Posterior cingulate gyrus (tissue), 11 donors: ENCODE results near the gene LIPG.
"Not testable (repeated sequence)": the region's sequence is repeated elsewhere in the genome, so short reads cannot be mapped to it uniquely, and the experiment has no call there.

Experiments
- DNase-seq, 10 donors: peaks; one replicate each; pipeline versions ENCODE4 v3.0.0 to v3.0.0-alpha.2; 2020 to 2021; ENCODE audit warnings: mixed read lengths in 3 of 10
- intact Hi-C: fragments of 100-400 bp; cut with DNase I; formaldehyde crosslinking; loops from one replicate; pipeline ENCODE4 v1.15.1; 2023

Gene LIPG

GRCh38 chr18:49561289-49562193, at the start of gene LIPG:
Gene LIPG, plus strand, starts transcription at chr18:49562057. Its CDS starts 252 bp downstream, at chr18:49562309.
- intact Hi-C loops, result loop anchor here (10.0 kb wide), 1 partner anchor 163 kb away; no protein-coding TSS in a partner anchor
- DNase-seq, result peak in 6 of 10 donors; percentile 10 to 83 (median 53)

- intact Hi-C loops, result not testable (repeated sequence)
- DNase-seq, result peak in 1 of 10 donors; percentile 43
Observed at GRCh38 chr18:49512876-49513275, 49.0 kb upstream of the LIPG start.

GRCh38 chr18:49514577-49514976, 47.3 kb upstream of the LIPG start:
- DNase-seq, result peak in 1 of 10 donors; percentile 10
- intact Hi-C loops, result no loop called here

GRCh38 chr18:49515003-49515402, 46.9 kb upstream of the LIPG start:
- DNase-seq, result not testable (repeated sequence)

GRCh38 chr18:49515516-49515915, 46.3 kb upstream of the LIPG start:
- intact Hi-C loops, result no loop called here
- DNase-seq, result peak in 1 of 10 donors; percentile 11

More at GRCh38 chr18:49515003-49515402, 46.9 kb upstream of the LIPG start:
- intact Hi-C loops, result not testable (repeated sequence)

- intact Hi-C loops, result no loop called here
- DNase-seq, result peak in 1 of 10 donors; percentile 4
Observed at GRCh38 chr18:49517483-49517882, 44.4 kb upstream of the LIPG start.

GRCh38 chr18:49519101-49519971, 42.5 kb upstream of the LIPG start:
- intact Hi-C loops, result no loop called here
- DNase-seq, result peak in 1 of 10 donors; percentile 14

GRCh38 chr18:49520661-49521145, 41.2 kb upstream of the LIPG start:
- DNase-seq, result no peak
- intact Hi-C loops, result no loop called here

- intact Hi-C loops, result no loop called here
- peak in 1 of 10 donors; percentile 4 for DNase-seq
Observed at GRCh38 chr18:49521216-49521835, 40.5 kb upstream of the LIPG start.

- DNase-seq, result peak in 1 of 10 donors; percentile 16
- intact Hi-C loops, result not testable (repeated sequence)
Observed at GRCh38 chr18:49523580-49524093, 38.2 kb upstream of the LIPG start.

GRCh38 chr18:49524349-49524748, 37.5 kb upstream of the LIPG start:
- intact Hi-C loops, result no loop called here
- peak in 1 of 10 donors; percentile 24 for DNase-seq

GRCh38 chr18:49524951-49525350, 36.9 kb upstream of the LIPG start:
- peak in 1 of 10 donors; percentile 5 for DNase-seq

GRCh38 chr18:49525981-49526380, 35.9 kb upstream of the LIPG start:
- intact Hi-C loops, result no loop called here
- peak in 1 of 10 donors; percentile 12 for DNase-seq

More at GRCh38 chr18:49524951-49525350, 36.9 kb upstream of the LIPG start:
- intact Hi-C loops, result no loop called here

GRCh38 chr18:49527631-49528327, 34.1 kb upstream of the LIPG start:
- intact Hi-C loops, result no loop called here

GRCh38 chr18:49529596-49529995, 32.3 kb upstream of the LIPG start:
- DNase-seq, result peak in 1 of 10 donors; percentile 0
- intact Hi-C loops, result no loop called here

More at GRCh38 chr18:49527631-49528327, 34.1 kb upstream of the LIPG start:
- peak in 1 of 10 donors; percentile 4 for DNase-seq

- intact Hi-C loops, result no loop called here
- peak in 1 of 10 donors; percentile 20 for DNase-seq
Observed at GRCh38 chr18:49531678-49532153, 30.1 kb upstream of the LIPG start.

GRCh38 chr18:49534846-49535601, 26.8 kb upstream of the LIPG start:
- intact Hi-C loops, result no loop called here
- no peak for DNase-seq

GRCh38 chr18:49537232-49537896, 24.5 kb upstream of the LIPG start:
- intact Hi-C loops, result no loop called here
- peak in 1 of 10 donors; percentile 2 for DNase-seq
